GM12878 (cell line): ENCODE results near the gene ARHGDIA. TPM values are rescaled to one million over a fixed set of nuclear protein-coding genes. Genes with fewer than 3 reads are reported as not detected.

ENCODE experiments used
- ATAC-seq: fragments of 200-7000 bp; cut with Tn5 transposase; 3 replicates; pipeline ENCODE4 v1.9.1; 2020; ENCODE audit warnings: mild to moderate bottlenecking, moderate library complexity
- BruUV-seq: library from RNA; stranded (reverse); fragments of 400-500 nt; replicated peaks from 2 replicates; lab custom pipeline; 2021; lab: Mats Ljungman, UMichigan
- CTCF ChIA-PET: fragments of 300-600 bp; sonication (Branson Sonifier 250); formaldehyde crosslinking; extraction: SDS; loops from one replicate; lab custom pipeline; 2021; ENCODE audit warnings: inconsistent platforms; lab: Yijun Ruan, JAX
- POLR2A ChIA-PET: fragments of 350-600 bp; formaldehyde crosslinking; extraction: SDS; loops from one replicate; lab custom pipeline; 2021; ENCODE audit warnings: inconsistent platforms; lab: Charles Lee
- RAD21 ChIA-PET: fragments of 300-600 bp; sonication (Branson Sonifier 250); formaldehyde crosslinking; loops from one replicate; lab custom pipeline; 2023; ENCODE audit warnings: antibody characterized with exemption; ENCODE audit not compliant: unreplicated experiment; lab: Charles Lee
- SMC1A ChIA-PET: fragments of 300-600 bp; sonication (Branson Sonifier 250); formaldehyde crosslinking; loops from one replicate; lab custom pipeline; 2023; ENCODE audit not compliant: unreplicated experiment, uncharacterized antibody; lab: Charles Lee
- DNase-seq: peaks from one replicate; pipeline ENCODE4 v3.0.0-alpha.2; 2011; ENCODE audit warnings: low read depth, low spot score
- FAIRE-seq: peaks from 3 replicates; lab custom pipeline; 2011; peaks lifted over from hg19 to GRCh38; lab: Jason Lieb, UNC
- H2AFZ ChIP-seq: 2 replicates; pipeline ENCODE4 v1.6.0; 2011; ENCODE audit warnings: low read depth, low read length, control low read depth; ENCODE audit not compliant: control insufficient read depth
- H3K27ac ChIP-seq: 2 replicates; pipeline ENCODE4 v1.5.1; 2011; ENCODE audit warnings: control low read depth; ENCODE audit not compliant: control insufficient read depth, insufficient read depth
- H3K27me3 ChIP-seq, 2 experiments: replicated peaks in 1 of 2; 2 replicates each; pipeline versions ENCODE4 v1.6.0 to v1.6.1; 2011; ENCODE audit warnings: low read length in 1 of 2; ENCODE audit not compliant: control insufficient read depth in 2 of 2, insufficient read depth in 2 of 2
- H3K36me3 ChIP-seq, 2 experiments: 2 replicates each; pipeline ENCODE4 v1.5.1; 2011; ENCODE audit warnings: low read length in 1 of 2; ENCODE audit not compliant: control insufficient read depth in 2 of 2, insufficient read depth in 2 of 2
- H3K4me1 ChIP-seq: 2 replicates; pipeline ENCODE4 v1.6.1; 2011; ENCODE audit warnings: mild to moderate bottlenecking, low read length, moderate library complexity, mixed read lengths; ENCODE audit not compliant: control insufficient read depth, insufficient read depth
- H3K4me2 ChIP-seq: 2 replicates; pipeline ENCODE4 v1.6.0; 2011; ENCODE audit warnings: control low read depth; ENCODE audit not compliant: control insufficient read depth, insufficient read depth
- H3K4me3 ChIP-seq: fragments of 200-600 bp; sonication (generic); 2 replicates; pipeline ENCODE4 v1.5.1; 2016
- H3K79me2 ChIP-seq: 2 replicates; pipeline ENCODE4 v1.6.0; 2011; ENCODE audit warnings: low read length; ENCODE audit not compliant: control insufficient read depth, insufficient read depth
- H3K9ac ChIP-seq: 2 replicates; pipeline ENCODE4 v1.8.0; 2011; ENCODE audit warnings: low read length, control low read depth, mixed read lengths; ENCODE audit not compliant: control insufficient read depth, insufficient read depth
- H3K9me3 ChIP-seq: replicated peaks from 3 replicates; pipeline ENCODE4 v1.5.1; 2011; ENCODE audit warnings: mild to moderate bottlenecking, low read length; ENCODE audit not compliant: control insufficient read depth, insufficient read depth
- H4K20me1 ChIP-seq: 2 replicates; pipeline ENCODE4 v1.6.0; 2011; ENCODE audit not compliant: control insufficient read depth, insufficient read depth
- BACH1 ChIP-seq: fragments of 450-650 bp; IDR thresholded peaks from 2 replicates; pipeline ENCODE4 v1.6.1; 2017; ENCODE audit warnings: mild to moderate bottlenecking, borderline replicate concordance
- ESRRA ChIP-seq: IDR thresholded peaks from 2 replicates; pipeline ENCODE4 v1.6.1; 2012; ENCODE audit warnings: mild to moderate bottlenecking, low read length, improper control_type of control experiment
- MXI1 ChIP-seq: fragments of 150-350 bp; IDR thresholded peaks from 2 replicates; pipeline ENCODE4 v1.6.1; 2011; ENCODE audit warnings: low read depth, mild to moderate bottlenecking, inconsistent platforms, low read length, improper control_type of control experiment
- NFIC ChIP-seq: IDR thresholded peaks from 2 replicates; pipeline ENCODE4 v1.6.1; 2012; ENCODE audit warnings: low read depth, mild to moderate bottlenecking, inconsistent platforms, low read length, moderate library complexity
- NFYA ChIP-seq: IDR thresholded peaks from 2 replicates; pipeline ENCODE4 v1.6.1; 2011; ENCODE audit warnings: low read depth, mild to moderate bottlenecking, low read length, improper control_type of control experiment, borderline replicate concordance
- NKRF ChIP-seq: fragments of 450-650 bp; conservative IDR thresholded peaks from 2 replicates; pipeline ENCODE4 v1.6.1; 2017; ENCODE audit warnings: mild to moderate bottlenecking, moderate library complexity
- NR2C1 ChIP-seq: fragments of 450-650 bp; IDR thresholded peaks from 2 replicates; pipeline ENCODE4 v1.6.1; 2017; ENCODE audit warnings: antibody characterized with exemption, mild to moderate bottlenecking, moderate library complexity
- RB1 ChIP-seq: fragments of 450-650 bp; formaldehyde crosslinking; IDR thresholded peaks from 2 replicates; pipeline ENCODE4 v1.6.1; 2017; ENCODE audit warnings: mild to moderate bottlenecking, borderline replicate concordance
- RUNX3 ChIP-seq: IDR thresholded peaks from 2 replicates; pipeline ENCODE4 v1.6.1; 2012; ENCODE audit warnings: low read length, inconsistent platforms
- SRF ChIP-seq, 2 experiments: IDR thresholded peaks; 2 replicates each; pipeline ENCODE4 v1.6.1; 2011; ENCODE audit warnings: low read depth in 2 of 2, low read length in 2 of 2, mild to moderate bottlenecking in 1 of 2, moderate library complexity in 1 of 2
- TCF3 ChIP-seq: IDR thresholded peaks from 2 replicates; pipeline ENCODE4 v1.6.1; 2012; ENCODE audit warnings: low read depth, mild to moderate bottlenecking, low read length, borderline replicate concordance; ENCODE audit not compliant: insufficient read depth
- ZBTB11 ChIP-seq: fragments of 450-650 bp; formaldehyde crosslinking; IDR thresholded peaks from 2 replicates; pipeline ENCODE4 v1.5.0; 2022; ENCODE audit warnings: mild to moderate bottlenecking, missing genetic modification characterization
- ZNF207 ChIP-seq: fragments of 450-650 bp; IDR thresholded peaks from 2 replicates; pipeline ENCODE4 v1.6.1; 2014; ENCODE audit warnings: antibody characterized with exemption, mild to moderate bottlenecking, borderline replicate concordance
- WGBS: methylation state at CpG from one replicate; pipeline ENCODE4 v1.1.6; 2016; ENCODE audit warnings: low lambda C conversion rate; ENCODE audit not compliant: insufficient replicate concordance, insufficient coverage; ENCODE audit errors: missing lambda C conversion rate; 5-methylcytosine and 5-hydroxymethylcytosine counted together
- in situ Hi-C: fragments of 300-500 bp; cut with MboI; formaldehyde crosslinking; loops from 9 replicates; pipeline ENCODE4 v1.14.3; 2018; ENCODE audit warnings: mixed read lengths
- intact Hi-C: fragments of 100-400 bp; cut with micrococcal nuclease; formaldehyde crosslinking; loops from one replicate; pipeline ENCODE4 v1.14.2; 2022; ENCODE audit not compliant: unreplicated experiment
- polyA plus RNA-seq, 11 experiments: library from polyadenylated mRNA; depleted of rRNA in 4 of 11; unstranded in 6 of 11; stranded (reverse) in 5 of 11; fragments of >200 nt; fragmentation: Nextera tagmentation in 4 of 11; fragmentation: Illumina TruSeq in 1 of 11; extraction: Ambion mirVana in 4 of 11; extraction: Trizol in 1 of 11; gene quantifications; 1 replicate in 1 of 11; 2 replicates in 10 of 11; pipeline versions ENCODE4 v1.2.1 to v1.2.3, GENCODE V29; 2011 to 2016; ENCODE audit warnings: inconsistent platforms in 2 of 11, missing spikeins in 2 of 11, low read depth in 1 of 11
- total RNA-seq, 4 experiments: library from RNA; depleted of rRNA in 3 of 4; stranded (reverse); fragments of >200 nt in 3 of 4; fragmentation: Illumina TruSeq in 1 of 4; extraction: Trizol in 1 of 4; gene quantifications; 2 replicates each; pipeline versions ENCODE4 v1.2.1 to v1.2.3, GENCODE V29; 2013 to 2021
- TF ChIP-seq, protein P1 (sequence below): fragments of 450-650 bp; IDR thresholded peaks from 2 replicates; pipeline ENCODE4 v1.6.1; 2018; ENCODE audit warnings: mild to moderate bottlenecking, low read depth, moderate library complexity; ENCODE audit not compliant: partially characterized antibody

Gene ARHGDIA
- total and polyA plus RNA-seq, 10 of the 15 experiments (the other 5 are each of a cell fraction or from before 2014, with no cell fraction given): 17.9 to 552 (median 169) TPM

GRCh38 chr17:81890447-81891302 lies 19.5 kb upstream of the ARHGDIA start:
- Histone ChIP-seq H3K9ac (peak overlapping the region; percentile 98), H3K4me3 (peak overlapping the region; percentile 91), H2AFZ (no peak overlapping the region), H3K27ac (peak overlapping the region; percentile 74), H3K4me1 (peaks cover 30% of the 10 kb centered on the region), H3K27me3 (no peaks in the 10 kb centered on the region), H3K4me2 (peak overlapping the region; percentile 97), H3K36me3 (peaks cover 21 to 23% of the 10 kb centered on the region in 2 experiments; a peak in 3 of 4 replicates), H3K79me2 (peaks cover 52% of the 10 kb centered on the region), H4K20me1 (0 out of 2 replicates have a peak, but pooled peaks cover 3% of the 10 kb centered on the region), H3K9me3 (no peaks in the 10 kb centered on the region)
- DNase-seq (no peak), FAIRE-seq (no peak), ATAC-seq (no peak)
- intact Hi-C loops: loop anchor here (2.0 kb wide), 1 partner anchor 18 kb away; no protein-coding TSS in a partner anchor
- in situ Hi-C loops: no loop called here
- RAD21 ChIA-PET: no interaction called here
- no TSS peak for BruUV-seq
- POLR2A ChIA-PET: interaction anchor here (0.9 kb wide), 1 partner anchor 19 kb away, joined by 4 read pairs; no protein-coding TSS in a partner anchor
- WGBS: 3% methylated on average over 57 of the region's 69 CpGs
- SMC1A ChIA-PET: no interaction called here
- CTCF ChIA-PET: no interaction called here
- TF ChIP-seq RUNX3: peak; percentile 40; the same call in 1 of the 2 replicates
- no peak for TF ChIP-seq NFYA
- 0 out of 2 replicates have a peak, but pooled peaks have one; percentile 24 for TF ChIP-seq BACH1
- 0 out of 2 replicates have a peak, but pooled peaks have one; percentile 12 for TF ChIP-seq MXI1
- TF ChIP-seq TCF3: no peak
- TF ChIP-seq NFIC: no peak
- no peak for TF ChIP-seq ESRRA
- TF ChIP-seq, protein P1, sequence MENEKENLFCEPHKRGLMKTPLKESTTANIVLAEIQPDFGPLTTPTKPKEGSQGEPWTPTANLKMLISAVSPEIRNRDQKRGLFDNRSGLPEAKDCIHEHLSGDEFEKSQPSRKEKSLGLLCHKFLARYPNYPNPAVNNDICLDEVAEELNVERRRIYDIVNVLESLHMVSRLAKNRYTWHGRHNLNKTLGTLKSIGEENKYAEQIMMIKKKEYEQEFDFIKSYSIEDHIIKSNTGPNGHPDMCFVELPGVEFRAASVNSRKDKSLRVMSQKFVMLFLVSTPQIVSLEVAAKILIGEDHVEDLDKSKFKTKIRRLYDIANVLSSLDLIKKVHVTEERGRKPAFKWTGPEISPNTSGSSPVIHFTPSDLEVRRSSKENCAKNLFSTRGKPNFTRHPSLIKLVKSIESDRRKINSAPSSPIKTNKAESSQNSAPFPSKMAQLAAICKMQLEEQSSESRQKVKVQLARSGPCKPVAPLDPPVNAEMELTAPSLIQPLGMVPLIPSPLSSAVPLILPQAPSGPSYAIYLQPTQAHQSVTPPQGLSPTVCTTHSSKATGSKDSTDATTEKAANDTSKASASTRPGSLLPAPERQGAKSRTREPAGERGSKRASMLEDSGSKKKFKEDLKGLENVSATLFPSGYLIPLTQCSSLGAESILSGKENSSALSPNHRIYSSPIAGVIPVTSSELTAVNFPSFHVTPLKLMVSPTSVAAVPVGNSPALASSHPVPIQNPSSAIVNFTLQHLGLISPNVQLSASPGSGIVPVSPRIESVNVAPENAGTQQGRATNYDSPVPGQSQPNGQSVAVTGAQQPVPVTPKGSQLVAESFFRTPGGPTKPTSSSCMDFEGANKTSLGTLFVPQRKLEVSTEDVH: no peak
- no peak for TF ChIP-seq RB1
- TF ChIP-seq SRF (IDR thresholded peaks at IDR 0.05; ENCODE audit: low read depth in 2 of 2, low read length in 2 of 2): no peak
- TF ChIP-seq NR2C1: no peak
- TF ChIP-seq NKRF: no peak
- TF ChIP-seq ZBTB11 (CRISPR knock-in tag): 0 out of 2 replicates have a peak, but pooled peaks have one; percentile 32
- no peak for TF ChIP-seq ZNF207
